Activated gamma-delta T cell (primary cell): ENCODE data around the gene CDK11B.
"Not testable (repeated sequence)": the region's sequence is repeated elsewhere in the genome, so short reads cannot be mapped to it uniquely, and the experiment has no call there.

Experiments
- DNase-seq: peaks from one replicate; lab custom pipeline; 2025; lab: John Stamatoyannopoulos, UW

Gene CDK11B

GRCh38 chr1:1683104-1683905, 24.5 kb upstream of the CDK11B start:
- no peak for DNase-seq

GRCh38 chr1:1680912-1681273, 22.1 kb upstream of the CDK11B start:
- DNase-seq, result no peak

GRCh38 chr1:1680031-1680911, 21.5 kb upstream of the CDK11B start:
- DNase-seq, result no peak

GRCh38 chr1:1678581-1679380, 20.0 kb upstream of the CDK11B start:
- no peak for DNase-seq

GRCh38 chr1:1677718-1678580, 19.1 kb upstream of the CDK11B start:
- peak; percentile 37 for DNase-seq

- not testable (repeated sequence) for DNase-seq
Observed at GRCh38 chr1:1676087-1676486, 17.3 kb upstream of the CDK11B start.

GRCh38 chr1:1675218-1675617, 16.4 kb upstream of the CDK11B start:
- not testable (repeated sequence) for DNase-seq

- DNase-seq, result not testable (repeated sequence)
Observed at GRCh38 chr1:1674806-1675205, 16.0 kb upstream of the CDK11B start.

GRCh38 chr1:1672181-1672965, 13.6 kb upstream of the CDK11B start:
- no peak for DNase-seq

GRCh38 chr1:1671365-1672119, 12.7 kb upstream of the CDK11B start:
- DNase-seq, result no peak

- DNase-seq, result no peak
Observed at GRCh38 chr1:1670866-1671265, 12.1 kb upstream of the CDK11B start.

GRCh38 chr1:1669468-1670440, 10.9 kb upstream of the CDK11B start:
- no peak for DNase-seq

- no peak for DNase-seq
Observed at GRCh38 chr1:1666526-1666925, 7.7 kb upstream of the CDK11B start.

- no peak for DNase-seq
Observed at GRCh38 chr1:1665815-1666251, 7.0 kb upstream of the CDK11B start.

GRCh38 chr1:1664941-1665814, 6.4 kb upstream of the CDK11B start:
- no peak for DNase-seq

GRCh38 chr1:1664318-1664717, 5.5 kb upstream of the CDK11B start:
- not testable (repeated sequence) for DNase-seq

- not testable (repeated sequence) for DNase-seq
Observed at GRCh38 chr1:1662830-1663560, 4.2 kb upstream of the CDK11B start.
